ENCODE results near the gene SDC3.

- no peak for TF ChIP-seq POLR2AphosphoS5 (IDR thresholded peaks at IDR 0.05; ENCODE audit: low read depth, low read length)
- no peak for TF ChIP-seq CTCF (IDR thresholded peaks at IDR 0.05; ENCODE audit: control extremely low read depth in 1 of 3, insufficient read depth in 1 of 3, low read depth in 1 of 3, low read length in 3 of 3)
- TF ChIP-seq GABPA (IDR thresholded peaks at IDR 0.05; ENCODE audit: borderline replicate concordance, insufficient read depth, low read length), result no peak
- no peak for TF ChIP-seq CREB1 (IDR thresholded peaks at IDR 0.05)
- no peak for TF ChIP-seq TEAD4 (IDR thresholded peaks at IDR 0.05; ENCODE audit: low read depth, low read length)
- TF ChIP-seq POLR2A (IDR thresholded peaks at IDR 0.05; ENCODE audit: control extremely low read depth in 1 of 2, low read depth in 2 of 2, low read length in 2 of 2), result no peak
- no peak for TF ChIP-seq TAF1 (IDR thresholded peaks at IDR 0.05; ENCODE audit: low read depth, low read length)
- TF ChIP-seq BACH1 (IDR thresholded peaks at IDR 0.05; ENCODE audit: low read length), result no peak
- TF ChIP-seq ATF2 (IDR thresholded peaks at IDR 0.05; ENCODE audit: low read length), result no peak
- TF ChIP-seq EP300 (IDR thresholded peaks at IDR 0.05; ENCODE audit: borderline replicate concordance in 1 of 2, low read depth in 2 of 2, low read length in 2 of 2), result no peak
- TF ChIP-seq SP2 (IDR thresholded peaks at IDR 0.05; ENCODE audit: low read length), result no peak
Measured at GRCh38 chr1:30867537-30867936, 41.0 kb downstream of the SDC3 start.
